ENCODE measurements around the gene PUM1.
A peak's percentile ranks its signal among the peaks of the same experiment; 100 is the strongest.
"Not testable (repeated sequence)": the region's sequence is repeated elsewhere in the genome, so short reads cannot be mapped to it uniquely, and the experiment has no call there.

The PUM1 gene
- 177 to 184 reads per million in 2 donors for total RNA-seq

- DNase-seq: peak; percentile 95
These were observed at the start of gene PUM1 for GRCh38 chr1:31065310-31066217. TSS of gene PUM1 (minus strand) at chr1:31065717. CDS start at chr1:31059566, 6,151 bp downstream.

- no peak for DNase-seq
These were observed 46.9 kb upstream of the PUM1 start for GRCh38 chr1:31112266-31112935.

- no peak for DNase-seq
These were observed 45.9 kb upstream of the PUM1 start for GRCh38 chr1:31111290-31111951.

DNA sequence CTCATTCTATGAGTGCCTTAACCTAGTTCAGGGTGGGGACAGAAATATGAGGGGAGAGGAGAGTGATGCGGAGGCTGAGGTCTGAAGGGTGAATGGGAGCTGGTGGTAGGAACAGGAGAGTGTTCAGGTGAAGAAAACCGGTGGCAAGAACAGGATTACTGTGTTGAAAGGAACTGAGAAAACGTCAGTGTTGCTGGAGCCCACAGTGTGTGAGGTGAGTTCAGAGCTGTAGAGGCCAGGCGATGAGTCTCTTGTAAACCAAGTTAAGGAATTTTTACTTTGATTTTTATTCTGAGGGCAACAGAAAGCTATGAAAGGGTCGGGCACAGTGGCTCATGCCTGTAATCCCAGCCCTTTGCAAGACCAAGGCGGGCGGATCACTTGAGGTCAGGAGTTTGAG, 45.3 kb upstream of the PUM1 start:
- DNase-seq: no peak

GRCh38 chr1:31108861-31109260, 43.3 kb upstream of the PUM1 start:
- DNase-seq: no peak

GRCh38 chr1:31105646-31106045, 40.1 kb upstream of the PUM1 start:
- no peak for DNase-seq

- DNase-seq: no peak
These were observed 37.0 kb upstream of the PUM1 start for GRCh38 chr1:31102501-31102950.

DNA sequence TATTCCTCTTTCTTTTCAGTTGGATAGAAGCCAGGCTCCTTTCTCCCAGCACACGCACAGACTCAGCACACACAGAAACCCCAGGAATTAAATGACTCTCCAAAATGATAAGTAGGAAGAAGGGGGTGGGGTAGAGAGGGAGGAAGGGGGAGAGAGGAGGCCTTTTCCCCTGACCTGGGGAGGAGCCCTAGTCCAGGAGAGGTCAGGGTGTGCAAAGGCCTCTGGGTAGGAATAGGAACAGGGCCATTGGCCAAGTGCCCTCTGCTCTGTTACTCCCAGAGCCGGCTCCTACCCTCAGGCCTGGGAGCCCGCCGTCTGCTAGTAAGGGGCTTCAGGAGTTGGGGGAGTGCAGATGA, 35.6 kb upstream of the PUM1 start:
- DNase-seq: no peak

DNA sequence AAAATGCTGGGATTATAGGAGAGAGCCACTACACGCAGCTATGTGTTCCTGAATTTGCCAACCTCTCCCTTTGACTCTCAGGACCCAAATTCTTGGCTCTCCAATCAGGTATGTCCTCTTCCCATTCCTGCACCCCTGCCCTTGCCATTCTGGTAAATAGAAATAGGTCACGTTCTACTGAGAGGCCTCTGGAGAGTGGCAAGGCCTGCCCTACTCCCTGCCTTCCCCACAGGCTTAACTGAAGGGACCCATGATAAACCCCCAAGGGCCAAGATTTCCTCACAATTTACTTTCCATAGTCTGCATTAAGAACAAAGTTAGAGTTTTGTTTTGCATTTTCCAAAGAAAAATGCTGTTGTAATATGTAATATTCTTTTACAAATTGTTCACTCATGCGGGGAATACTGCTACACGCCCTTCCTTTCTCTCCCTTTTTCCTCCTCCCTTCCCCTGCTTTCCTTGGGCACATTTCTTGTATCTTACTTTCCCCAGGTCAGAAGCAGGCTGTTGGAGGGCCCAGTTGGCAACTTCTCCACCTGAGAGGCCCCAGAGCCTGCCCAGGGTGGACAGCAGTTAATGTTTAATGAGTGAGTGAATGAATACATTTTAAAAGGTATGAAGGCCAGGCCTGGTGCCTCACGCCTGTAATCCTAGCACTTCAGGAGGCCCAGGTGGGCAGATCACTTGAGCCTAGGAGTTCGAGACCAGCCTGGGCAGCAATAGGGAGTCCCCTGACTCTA, 33.9 kb upstream of the PUM1 start:
- DNase-seq: no peak

DNA sequence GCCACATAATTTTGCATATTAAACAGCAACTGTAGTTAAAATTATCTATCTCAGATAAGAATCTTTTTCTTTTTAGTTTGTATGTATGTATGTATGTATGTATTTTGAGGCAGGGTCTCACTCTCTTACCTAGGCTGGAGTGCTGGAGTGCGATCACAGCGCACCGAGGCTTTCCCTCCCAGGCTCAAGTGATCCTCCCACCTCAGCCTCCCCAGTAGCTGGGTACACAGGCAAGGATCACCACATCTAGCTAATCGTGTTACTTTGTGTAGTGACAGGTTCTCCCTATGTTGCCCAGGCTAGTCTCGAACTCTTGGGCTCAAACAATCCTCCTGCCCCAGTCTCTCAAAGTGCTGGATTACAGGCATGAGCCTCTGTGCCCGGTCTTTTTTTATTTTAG, 30.5 kb upstream of the PUM1 start:
- no peak for DNase-seq

DNA sequence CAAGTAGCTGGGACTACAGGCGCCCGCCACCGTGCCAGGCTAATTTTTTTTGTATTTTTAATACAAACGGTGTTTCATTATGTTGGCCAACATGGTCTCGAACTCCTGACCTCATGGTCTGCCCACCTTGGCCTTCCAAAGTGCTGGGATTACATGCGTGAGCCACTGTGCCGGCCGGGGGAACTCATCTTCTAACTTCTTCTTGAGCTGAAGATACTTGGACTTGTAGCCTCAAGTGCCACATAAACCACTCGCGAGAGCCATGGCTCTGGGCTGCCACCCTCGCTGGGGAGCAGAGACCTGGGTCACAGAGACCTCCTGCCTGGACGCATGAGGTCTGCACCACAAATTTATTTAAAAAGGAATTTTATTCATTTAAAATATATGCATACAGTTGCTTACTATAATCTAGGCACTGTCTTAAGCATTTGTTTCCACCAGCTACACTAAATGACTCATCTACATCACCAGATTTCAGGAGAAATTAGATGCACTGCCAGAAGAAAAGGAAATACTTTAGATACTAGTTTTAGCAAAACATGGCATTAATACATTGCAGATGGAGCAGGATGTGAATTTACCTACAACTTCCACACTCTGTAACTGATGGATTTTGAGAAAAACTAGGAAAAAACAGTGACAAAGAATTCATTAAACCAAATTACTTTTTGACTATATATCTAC, 29.9 kb upstream of the PUM1 start:
- no peak for DNase-seq

- not testable (repeated sequence) for DNase-seq
These were observed 22.6 kb upstream of the PUM1 start for GRCh38 chr1:31088081-31088480.

- no peak for DNase-seq
These were observed 19.5 kb upstream of the PUM1 start for GRCh38 chr1:31084782-31085569.

DNA sequence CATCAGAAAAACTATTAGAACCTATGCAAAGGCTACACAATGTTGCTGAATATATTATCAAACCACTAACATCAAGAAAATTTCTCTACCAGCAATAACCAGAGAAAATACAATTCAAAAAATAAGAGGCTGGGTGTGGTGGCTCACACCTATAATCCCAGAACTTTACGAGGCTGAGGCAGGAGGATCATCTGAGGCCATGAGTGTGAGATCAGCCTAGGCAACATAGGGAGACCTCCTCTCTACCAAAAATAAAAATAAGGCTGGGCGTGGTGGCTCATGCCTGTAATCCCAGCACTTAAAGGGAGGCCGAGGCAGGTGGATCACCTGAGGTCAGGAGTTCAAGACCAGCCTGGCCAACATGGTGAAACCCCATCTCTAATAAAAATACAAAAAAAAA, 16.9 kb upstream of the PUM1 start:
- no peak for DNase-seq

DNA sequence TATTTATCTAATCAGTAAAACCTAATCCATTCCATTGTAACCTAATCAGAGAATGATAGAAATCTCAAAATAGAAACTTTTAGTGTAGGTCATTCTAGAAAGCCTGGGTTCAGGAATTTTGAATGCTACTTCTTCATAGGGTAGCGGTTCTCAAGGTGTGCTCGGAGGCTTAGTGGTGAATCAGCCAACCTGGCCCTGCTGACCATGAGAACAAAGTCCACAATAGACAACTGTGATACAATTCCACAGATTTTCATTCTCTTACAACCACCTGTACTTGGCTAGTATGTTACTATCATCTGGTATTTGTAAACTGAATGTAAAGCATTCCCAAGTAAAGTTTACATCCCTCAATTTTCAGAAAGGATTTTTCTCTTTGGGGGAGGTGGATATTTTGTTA, 7.5 kb upstream of the PUM1 start:
- DNase-seq: no peak

- DNase-seq: no peak
These were observed 6.8 kb upstream of the PUM1 start for GRCh38 chr1:31072304-31072746.

DNA sequence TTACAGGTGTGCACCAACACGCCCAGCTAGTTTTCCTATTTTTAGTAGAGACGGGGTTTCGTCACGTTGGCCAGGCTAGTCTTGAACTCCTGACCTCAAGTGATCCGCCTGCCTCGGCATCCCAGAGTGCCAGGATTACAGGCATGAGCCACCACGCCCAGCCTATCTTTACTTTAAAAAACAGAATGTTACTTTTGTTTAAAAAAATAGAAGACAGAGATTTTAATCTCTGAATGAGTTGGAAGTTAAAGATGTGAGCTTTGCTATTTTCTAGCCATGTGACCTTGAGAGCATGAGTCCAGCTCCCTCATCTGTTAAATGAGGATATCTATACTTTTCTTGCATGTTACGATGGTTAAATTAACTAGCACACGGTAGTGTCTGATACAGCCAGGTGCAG, 3.9 kb upstream of the PUM1 start:
- no peak for DNase-seq

DNA sequence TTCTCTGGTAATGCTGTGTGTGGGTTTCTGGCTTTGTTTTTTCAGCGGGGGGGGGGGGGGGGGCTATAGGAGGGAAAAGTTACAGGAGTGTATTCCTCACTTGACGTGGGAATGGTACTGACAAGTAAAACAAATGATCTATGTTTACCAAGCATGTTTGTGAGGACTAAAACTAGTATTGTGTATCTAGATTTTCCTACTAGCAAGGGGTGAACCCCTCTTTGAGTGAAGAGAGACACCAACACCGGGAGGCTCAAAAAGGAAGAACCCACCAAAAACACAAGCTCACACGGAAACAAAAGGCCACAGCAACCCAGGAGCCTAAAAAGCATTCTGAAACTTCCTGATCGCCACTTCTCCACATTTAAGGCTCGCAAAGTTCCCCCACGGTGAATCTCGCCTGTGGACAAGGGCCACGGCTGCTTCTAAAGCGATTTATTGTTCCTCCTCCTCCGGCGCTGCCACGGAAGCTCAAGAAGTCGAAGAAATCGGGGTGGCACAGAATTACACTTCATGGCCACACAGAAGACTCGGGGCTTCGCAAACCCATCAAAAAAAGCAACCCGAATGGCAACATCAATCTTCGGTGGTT, 703 bp downstream of the PUM1 start:
- DNase-seq: no peak

GRCh38 chr1:31064111-31064717, 1.3 kb downstream of the PUM1 start:
- no peak for DNase-seq

GRCh38 chr1:31063631-31064030, 1.9 kb downstream of the PUM1 start:
- no peak for DNase-seq

All from activated gamma-delta T cell (primary cell).